HL-60 (cell line): ENCODE measurements around the gene GRID2.

Experiments
- CTCF ChIP-seq: IDR thresholded peaks from one replicate; pipeline ENCODE4 v1.5.1; 2011; ENCODE audit warnings: low read length, control low read depth, inconsistent platforms; ENCODE audit not compliant: insufficient read depth
- GABPA ChIP-seq: IDR thresholded peaks from 2 replicates; pipeline ENCODE4 v1.6.1; 2012; ENCODE audit warnings: low read depth
- POLR2AphosphoS5 ChIP-seq: IDR thresholded peaks from 2 replicates; pipeline ENCODE4 v1.6.1; 2012; ENCODE audit warnings: low read depth
- REST ChIP-seq: IDR thresholded peaks from 2 replicates; pipeline ENCODE4 v1.6.1; 2012; ENCODE audit warnings: low read depth; ENCODE audit not compliant: insufficient replicate concordance
- SPI1 ChIP-seq: IDR thresholded peaks from 2 replicates; pipeline ENCODE4 v1.6.1; 2012; ENCODE audit warnings: low read depth, mild to moderate bottlenecking, borderline replicate concordance

- TF ChIP-seq CTCF (no peak), POLR2AphosphoS5 (no peak), REST (no peak), SPI1 (no peak), GABPA (no peak)
Observed at GRCh38 chr4:93403571-93403970, 1099.8 kb downstream of the GRID2 start.
